BJ (cell line): Measurements from ENCODE around the gene KCNG2. TPM values are rescaled to one million over a fixed set of nuclear protein-coding genes. Genes with fewer than 3 reads are reported as not detected.

Experiments
- CTCF ChIA-PET: fragments of 350-600 bp; formaldehyde crosslinking; extraction: SDS; loops from one replicate; lab custom pipeline; 2021; ENCODE audit warnings: antibody characterized with exemption, inconsistent platforms; lab: Yijun Ruan, JAX
- POLR2A ChIA-PET: fragments of 300-600 bp; sonication (Branson Sonifier 250); formaldehyde crosslinking; extraction: SDS; loops from one replicate; lab custom pipeline; 2021; ENCODE audit warnings: antibody characterized with exemption; lab: Charles Lee
- DNase-seq: peaks from one replicate; pipeline ENCODE4 v3.0.0-alpha.2; 2011; ENCODE audit warnings: low read depth
- H3K27me3 ChIP-seq: 2 replicates; pipeline ENCODE4 v1.6.0; 2011; ENCODE audit warnings: low read length; ENCODE audit not compliant: control insufficient read depth, insufficient read depth
- H3K36me3 ChIP-seq: 2 replicates; pipeline ENCODE4 v1.5.1; 2011; ENCODE audit warnings: low read length; ENCODE audit not compliant: control insufficient read depth, insufficient read depth
- H3K4me3 ChIP-seq: 2 replicates; pipeline ENCODE4 v1.5.1; 2011; ENCODE audit warnings: low read depth, mild to moderate bottlenecking, control low read depth, low read length
- CTCF ChIP-seq: IDR thresholded peaks from 2 replicates; pipeline ENCODE4 v1.5.1; 2011; ENCODE audit warnings: low read depth, mild to moderate bottlenecking, control low read depth, inconsistent platforms, low read length, moderate library complexity; ENCODE audit not compliant: insufficient read depth
- polyA plus RNA-seq: library from polyadenylated mRNA; depleted of rRNA; stranded (reverse); fragments of >200 nt; gene quantifications from 2 replicates; pipeline ENCODE4 v1.2.3, GENCODE V29; 2011

The KCNG2 gene
- polyA plus RNA-seq, 1 experiment = not detected

- DNase-seq = no peak
- no peak overlapping the region for H3K4me3 ChIP-seq
- no peak for TF ChIP-seq CTCF
- H3K27me3 ChIP-seq = no peaks in the 10 kb centered on the region
- no peaks in the 10 kb centered on the region for H3K36me3 ChIP-seq
- ChIA-PET CTCF (interaction anchor here (0.8 kb wide), 1 partner anchor 161 kb away, joined by 3 read pairs; no protein-coding TSS in a partner anchor), POLR2A (no interaction called here)
These were observed 75.0 kb downstream of the KCNG2 start for GRCh38 chr18:79872527-79873444.

GRCh38 chr18:79873449-79874110 is 75.8 kb downstream of the KCNG2 start:
- H3K27me3 ChIP-seq = no peaks in the 10 kb centered on the region
- H3K4me3 ChIP-seq = no peak overlapping the region
- no peaks in the 10 kb centered on the region for H3K36me3 ChIP-seq
- POLR2A ChIA-PET = no interaction called here
- DNase-seq = no peak
- CTCF ChIA-PET = interaction anchor here (0.8 kb wide), 1 partner anchor 162 kb away, joined by 3 read pairs; no protein-coding TSS in a partner anchor
- TF ChIP-seq CTCF = no peak

GRCh38 chr18:79874553-79875530 is 77.1 kb downstream of the KCNG2 start:
- H3K27me3 ChIP-seq = no peaks in the 10 kb centered on the region
- no peak for TF ChIP-seq CTCF
- POLR2A ChIA-PET = no interaction called here
- H3K36me3 ChIP-seq = no peaks in the 10 kb centered on the region
- no peak for DNase-seq
- H3K4me3 ChIP-seq = no peak overlapping the region
- CTCF ChIA-PET = no interaction called here

- Histone ChIP-seq H3K36me3 (no peaks in the 10 kb centered on the region), H3K4me3 (no peak overlapping the region), H3K27me3 (no peaks in the 10 kb centered on the region)
- CTCF ChIA-PET = no interaction called here
- TF ChIP-seq CTCF = no peak
- POLR2A ChIA-PET = no interaction called here
- no peak for DNase-seq
These were observed 77.8 kb downstream of the KCNG2 start for GRCh38 chr18:79875531-79875919.
